IMR-90 (cell line): ENCODE data around the gene PHF21B. TPM values are rescaled to one million over a fixed set of nuclear protein-coding genes. Genes with fewer than 3 reads are reported as not detected.

Experiments used
- ATAC-seq: fragments of 200-7000 bp; cut with Tn5 transposase; 2 replicates; pipeline ENCODE4 v1.9.1; 2020; ENCODE audit warnings: low read depth, mild to moderate bottlenecking, moderate library complexity
- BruUV-seq: library from RNA; stranded (reverse); fragments of 400-500 nt; replicated peaks from 2 replicates; lab custom pipeline; 2021; lab: Mats Ljungman, UMichigan
- CTCF ChIA-PET: fragments of 300-600 bp; formaldehyde crosslinking; extraction: SDS; loops from one replicate; lab custom pipeline; 2021; ENCODE audit warnings: antibody characterized with exemption; lab: Yijun Ruan, JAX
- POLR2A ChIA-PET: fragments of 300-600 bp; sonication (Branson Sonifier 250); formaldehyde crosslinking; loops from one replicate; lab custom pipeline; 2022; ENCODE audit warnings: antibody characterized with exemption; ENCODE audit not compliant: unreplicated experiment; lab: Charles Lee
- DNase-seq: peaks from one replicate; pipeline ENCODE4 v3.0.0; 2013
- H2AFZ ChIP-seq: replicated peaks from 2 replicates; pipeline ENCODE3; 2013; ENCODE audit warnings: low read length, mild to moderate bottlenecking; ENCODE audit not compliant: poor library complexity
- H2AK5ac ChIP-seq: 2 replicates; pipeline ENCODE4 v1.6.1; 2013; ENCODE audit warnings: low read depth, low read length, inconsistent platforms
- H2AK9ac ChIP-seq: replicated peaks from 2 replicates; pipeline ENCODE3; 2013; ENCODE audit warnings: mild to moderate bottlenecking, low read depth, low read length, moderate library complexity; ENCODE audit not compliant: poor library complexity
- H2BK120ac ChIP-seq: 2 replicates; pipeline ENCODE4 v1.6.1; 2013; ENCODE audit warnings: low read depth, low read length, inconsistent platforms
- H2BK15ac ChIP-seq: 3 replicates; pipeline ENCODE4 v1.6.1; 2013; ENCODE audit warnings: low read depth, low read length, inconsistent platforms
- H2BK20ac ChIP-seq: 2 replicates; pipeline ENCODE4 v1.6.1; 2013; ENCODE audit warnings: low read depth, mild to moderate bottlenecking, inconsistent platforms, low read length, moderate library complexity
- H2BK5ac ChIP-seq: 2 replicates; pipeline ENCODE4 v1.6.1; 2013; ENCODE audit warnings: mild to moderate bottlenecking, low read depth, low read length, inconsistent platforms; ENCODE audit not compliant: poor library complexity, severe bottlenecking
- H3K14ac ChIP-seq: replicated peaks from 2 replicates; pipeline ENCODE4 v1.6.1; 2013; ENCODE audit warnings: low read depth, low read length, inconsistent platforms
- H3K18ac ChIP-seq: 2 replicates; pipeline ENCODE4 v1.6.1; 2013; ENCODE audit warnings: low read depth, low read length, control low read depth
- H3K23ac ChIP-seq: 2 replicates; pipeline ENCODE4 v1.6.1; 2013; ENCODE audit warnings: low read depth, low read length, inconsistent platforms
- H3K27ac ChIP-seq: 2 replicates; pipeline ENCODE4 v1.5.1; 2013; ENCODE audit warnings: mild to moderate bottlenecking, control low read depth, low read length; ENCODE audit not compliant: insufficient read depth
- H3K27me3 ChIP-seq: 2 replicates; pipeline ENCODE4 v1.6.1; 2013; ENCODE audit warnings: low read length; ENCODE audit not compliant: control insufficient read depth, insufficient read depth
- H3K36me3 ChIP-seq: 2 replicates; pipeline ENCODE4 v1.6.1; 2013; ENCODE audit warnings: low read length, mixed read lengths; ENCODE audit not compliant: control insufficient read depth, insufficient read depth
- H3K4ac ChIP-seq: 2 replicates; pipeline ENCODE4 v1.6.1; 2013; ENCODE audit warnings: low read depth, low read length, inconsistent platforms
- H3K4me1 ChIP-seq: 2 replicates; pipeline ENCODE4 v1.6.1; 2013; ENCODE audit warnings: low read length, mixed read lengths; ENCODE audit not compliant: control insufficient read depth, insufficient read depth
- H3K4me2 ChIP-seq: 2 replicates; pipeline ENCODE4 v1.6.1; 2013; ENCODE audit warnings: low read depth, mild to moderate bottlenecking, control low read depth, low read length, moderate library complexity
- H3K4me3 ChIP-seq: 2 replicates; pipeline ENCODE4 v1.5.1; 2013; ENCODE audit warnings: low read depth, mild to moderate bottlenecking, control low read depth, low read length, moderate library complexity; ENCODE audit not compliant: insufficient read depth
- H3K56ac ChIP-seq: 2 replicates; pipeline ENCODE4 v1.6.1; 2013; ENCODE audit warnings: low read length, inconsistent platforms; ENCODE audit not compliant: insufficient read depth; ENCODE audit errors: extremely low read depth
- H3K79me1 ChIP-seq, 2 experiments: 2 replicates each; pipeline ENCODE4 v1.6.1; 2013; ENCODE audit warnings: low read length in 2 of 2, inconsistent platforms in 1 of 2, low read depth in 1 of 2
- H3K9ac ChIP-seq: 2 replicates; pipeline ENCODE4 v1.6.1; 2013; ENCODE audit warnings: low read depth, low read length, control low read depth
- H3K9me1 ChIP-seq: 2 replicates; pipeline ENCODE4 v1.6.1; 2013; ENCODE audit warnings: low read length, inconsistent platforms; ENCODE audit not compliant: insufficient read depth
- H3K9me3 ChIP-seq: 2 replicates; pipeline ENCODE4 v1.6.1; 2013; ENCODE audit warnings: low read length; ENCODE audit not compliant: control insufficient read depth, insufficient read depth
- H4K20me1 ChIP-seq: 2 replicates; pipeline ENCODE4 v1.6.1; 2013; ENCODE audit warnings: low read length, inconsistent platforms; ENCODE audit not compliant: insufficient read depth
- H4K5ac ChIP-seq: 2 replicates; pipeline ENCODE4 v1.6.1; 2013; ENCODE audit warnings: mild to moderate bottlenecking, low read depth, low read length, control low read depth
- H4K8ac ChIP-seq, 2 experiments: 2 replicates each; pipeline ENCODE4 v1.6.1; 2013; ENCODE audit warnings: low read depth in 2 of 2, low read length in 2 of 2, control low read depth in 1 of 2, inconsistent platforms in 1 of 2
- H4K91ac ChIP-seq: 2 replicates; pipeline ENCODE4 v1.6.1; 2013; ENCODE audit warnings: low read depth, low read length, inconsistent platforms; ENCODE audit not compliant: insufficient read depth
- CEBPB ChIP-seq: IDR thresholded peaks from 2 replicates; pipeline ENCODE4 v1.6.1; 2012; ENCODE audit warnings: low read depth, low read length, improper control_type of control experiment
- FOS ChIP-seq: fragments of 150-350 bp; IDR thresholded peaks from 2 replicates; pipeline ENCODE4 v1.6.1; 2016; ENCODE audit warnings: low read depth, low read length
- MAFK ChIP-seq: IDR thresholded peaks from 2 replicates; pipeline ENCODE4 v1.6.1; 2012; ENCODE audit warnings: low read depth, low read length, improper control_type of control experiment
- whole genome bisulfite sequencing, 2 experiments: methylation state at CpG; one replicate each; pipeline versions ENCODE4 v1.1.5 to v1.1.7; 2013; ENCODE audit warnings: missing lambda C conversion rate in 2 of 2; ENCODE audit not compliant: insufficient read length in 1 of 2; ENCODE audit errors: extremely low coverage in 2 of 2; 5-methylcytosine and 5-hydroxymethylcytosine counted together
- dilution Hi-C: fragments of 300-500 bp; cut with HindIII; formaldehyde crosslinking; loops from one replicate; pipeline ENCODE4 v1.14.3; 2018; ENCODE audit warnings: low sequenced_read_pairs; ENCODE audit not compliant: unreplicated experiment
- in situ Hi-C: fragments of 300-500 bp; cut with MboI; formaldehyde crosslinking; loops from 3 replicates; pipeline ENCODE4 v1.14.3; 2019; ENCODE audit warnings: low sequenced_read_pairs, inconsistent platforms, mixed read lengths
- intact Hi-C: fragments of 100-400 bp; cut with micrococcal nuclease; formaldehyde crosslinking; loops from 2 replicates; pipeline ENCODE4 v1.10.0; 2022
- polyA plus RNA-seq, 3 experiments: library from polyadenylated mRNA; depleted of rRNA; stranded (reverse); fragments of >200 nt; gene quantifications; 2 replicates each; pipeline ENCODE4 v1.2.3, GENCODE V29; 2012; ENCODE audit warnings: low replicate concordance in 1 of 3
- total RNA-seq: library from RNA; depleted of rRNA; stranded (reverse); fragments of >200 nt; gene quantifications from 2 replicates; pipeline ENCODE4 v1.2.3, GENCODE V29; 2012
- TF ChIP-seq, protein P1 (sequence below): fragments of 150-350 bp; IDR thresholded peaks from 2 replicates; pipeline ENCODE4 v1.6.1; 2017; ENCODE audit warnings: mild to moderate bottlenecking, antibody characterized with exemption, low read length, low read depth

The PHF21B gene
- total and polyA plus RNA-seq, 2 of the 4 experiments (the other 2 are of a cell fraction) = 0.02 TPM; not detected in 1

DNA sequence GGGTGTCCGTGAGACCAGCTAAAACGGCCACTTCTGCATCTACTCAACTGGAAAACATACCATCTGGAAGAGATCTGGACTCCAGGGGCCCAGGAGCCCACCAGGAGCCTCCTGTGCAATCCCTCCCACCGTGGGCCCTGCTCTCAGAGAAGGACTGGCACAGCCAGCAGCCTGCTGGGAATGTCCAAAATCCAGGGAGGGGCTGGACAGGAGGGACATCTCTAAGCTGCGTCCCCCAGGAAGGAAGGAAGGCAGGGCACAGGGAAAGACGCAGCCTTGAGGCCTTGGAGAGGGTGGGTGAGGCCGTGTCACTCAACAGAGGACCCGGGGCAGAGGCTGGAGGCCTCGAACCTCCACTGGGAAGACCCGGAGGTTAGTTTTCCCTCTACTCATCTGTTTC lies 78.0 kb downstream of the PHF21B start:
- Histone ChIP-seq H2AFZ (no peak overlapping the region), H3K4me1 (no peaks in the 10 kb centered on the region), H4K5ac (no peak overlapping the region), H3K18ac (no peak overlapping the region), H4K8ac (no peak overlapping the region), H3K9me3 (no peaks in the 10 kb centered on the region), H2BK20ac (no peak overlapping the region), H3K4ac (no peak overlapping the region), H3K27me3 (peaks cover 12% of the 10 kb centered on the region; the same call in 1 of the 2 replicates), H4K20me1 (no peaks in the 10 kb centered on the region), H3K27ac (no peak overlapping the region), H4K91ac (no peak overlapping the region), H2AK9ac (no peak overlapping the region), H3K79me1 (no peaks in the 10 kb centered on the region), H3K4me2 (no peak overlapping the region), H3K14ac (no peak overlapping the region), H3K9me1 (no peaks in the 10 kb centered on the region), H2BK120ac (no peak overlapping the region), H3K56ac (no peak overlapping the region), H2BK5ac (no peak overlapping the region), H3K9ac (no peak overlapping the region), H2BK15ac (no peak overlapping the region), H3K23ac (no peak overlapping the region), H3K36me3 (no peaks in the 10 kb centered on the region), H2AK5ac (no peak overlapping the region), H3K4me3 (no peak overlapping the region)
- TF ChIP-seq, protein P1, sequence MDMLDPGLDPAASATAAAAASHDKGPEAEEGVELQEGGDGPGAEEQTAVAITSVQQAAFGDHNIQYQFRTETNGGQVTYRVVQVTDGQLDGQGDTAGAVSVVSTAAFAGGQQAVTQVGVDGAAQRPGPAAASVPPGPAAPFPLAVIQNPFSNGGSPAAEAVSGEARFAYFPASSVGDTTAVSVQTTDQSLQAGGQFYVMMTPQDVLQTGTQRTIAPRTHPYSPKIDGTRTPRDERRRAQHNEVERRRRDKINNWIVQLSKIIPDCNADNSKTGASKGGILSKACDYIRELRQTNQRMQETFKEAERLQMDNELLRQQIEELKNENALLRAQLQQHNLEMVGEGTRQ = no peak
- TF ChIP-seq FOS (no peak), MAFK (no peak), CEBPB (no peak)
- no CpG with 5 or more reads among the region's 9 CpGs for WGBS, 2 experiments
- DNase-seq = no peak
- ChIA-PET POLR2A (no interaction called here), CTCF (no interaction called here)
- in situ Hi-C loops = no loop called here
- dilution Hi-C loops = no loop called here
- ATAC-seq = no peak
- intact Hi-C loops = no loop called here
- BruUV-seq = no TSS peak
